Stimulated activated CD8-positive, alpha-beta memory T cell treated with anti-CD3 and anti-CD28 coated beads, Interleukin-7, amount 100 ng/mL, for 24 hours (primary cell): ENCODE measurements around the gene COG3.
"Not testable (repeated sequence)": the region's sequence is repeated elsewhere in the genome, so short reads cannot be mapped to it uniquely, and the experiment has no call there.

Source experiments
- DNase-seq: peaks from one replicate; pipeline ENCODE4 v3.0.0-alpha.2; 2020; ENCODE audit warnings: low read depth

Gene COG3

GRCh38 chr13:45464687-45465453 lies at the start of gene COG3:
TSS of gene COG3 (plus strand) at chr13:45464939. CDS start at chr13:45465037, 98 bp downstream.
- peak; percentile 87 for DNase-seq

- DNase-seq = no peak
Observed at GRCh38 chr13:45415112-45415511, 49.6 kb upstream of the COG3 start.

- DNase-seq = no peak
Observed at GRCh38 chr13:45416516-45417128, 48.1 kb upstream of the COG3 start.

- DNase-seq = peak; percentile 87
Observed at GRCh38 chr13:45417790-45418534, 46.8 kb upstream of the COG3 start, which contains the start of gene SLC25A30. TSS of gene SLC25A30 (minus strand) at chr13:45418373. CDS start at chr13:45411425, 6,948 bp downstream.

- DNase-seq = not testable (repeated sequence)
Observed at GRCh38 chr13:45419389-45419788, 45.4 kb upstream of the COG3 start.

- DNase-seq = no peak
Observed at GRCh38 chr13:45419945-45420344, 44.8 kb upstream of the COG3 start.

- no peak for DNase-seq
Observed at GRCh38 chr13:45422731-45423292, 41.9 kb upstream of the COG3 start.

GRCh38 chr13:45426056-45426841 lies 38.5 kb upstream of the COG3 start:
- not testable (repeated sequence) for DNase-seq

- DNase-seq = no peak
Observed at GRCh38 chr13:45432737-45433380, 31.9 kb upstream of the COG3 start.

- no peak for DNase-seq
Observed at GRCh38 chr13:45433381-45433790, 31.4 kb upstream of the COG3 start.

- DNase-seq = no peak
Observed at GRCh38 chr13:45434556-45435371, 30.0 kb upstream of the COG3 start.

- no peak for DNase-seq
Observed at GRCh38 chr13:45436332-45436731, 28.4 kb upstream of the COG3 start.

GRCh38 chr13:45436953-45437352 lies 27.8 kb upstream of the COG3 start:
- no peak for DNase-seq

GRCh38 chr13:45437947-45438346 lies 26.8 kb upstream of the COG3 start:
- no peak for DNase-seq

GRCh38 chr13:45439008-45439407 lies 25.7 kb upstream of the COG3 start:
- no peak for DNase-seq

- DNase-seq = no peak
Observed at GRCh38 chr13:45439781-45440462, 24.8 kb upstream of the COG3 start.

- DNase-seq = no peak
Observed at GRCh38 chr13:45441633-45442032, 23.1 kb upstream of the COG3 start.

- no peak for DNase-seq
Observed at GRCh38 chr13:45445053-45445452, 19.7 kb upstream of the COG3 start.

GRCh38 chr13:45446181-45446580 lies 18.6 kb upstream of the COG3 start:
- no peak for DNase-seq
